SU-DHL-6 (cell line): Measurements from ENCODE around the gene MARCHF6.

ENCODE experiments used
- EZH2phosphoT487 ChIP-seq: fragments of 200-600 bp; sonication (generic), shearing (Covaris generic); conservative IDR thresholded peaks from 2 replicates; pipeline ENCODE4 v1.6.1; 2018; ENCODE audit warnings: mild to moderate bottlenecking, antibody characterized with exemption, low read length, moderate library complexity, mixed read lengths
- TF ChIP-seq, protein P1 (sequence below): fragments of 200-600 bp; sonication (generic); IDR thresholded peaks from one replicate; pipeline ENCODE4 v1.5.1; 2017; ENCODE audit warnings: antibody characterized with exemption, mild to moderate bottlenecking, low read length, moderate library complexity; ENCODE audit not compliant: insufficient read depth, poor library complexity, severe bottlenecking

DNA sequence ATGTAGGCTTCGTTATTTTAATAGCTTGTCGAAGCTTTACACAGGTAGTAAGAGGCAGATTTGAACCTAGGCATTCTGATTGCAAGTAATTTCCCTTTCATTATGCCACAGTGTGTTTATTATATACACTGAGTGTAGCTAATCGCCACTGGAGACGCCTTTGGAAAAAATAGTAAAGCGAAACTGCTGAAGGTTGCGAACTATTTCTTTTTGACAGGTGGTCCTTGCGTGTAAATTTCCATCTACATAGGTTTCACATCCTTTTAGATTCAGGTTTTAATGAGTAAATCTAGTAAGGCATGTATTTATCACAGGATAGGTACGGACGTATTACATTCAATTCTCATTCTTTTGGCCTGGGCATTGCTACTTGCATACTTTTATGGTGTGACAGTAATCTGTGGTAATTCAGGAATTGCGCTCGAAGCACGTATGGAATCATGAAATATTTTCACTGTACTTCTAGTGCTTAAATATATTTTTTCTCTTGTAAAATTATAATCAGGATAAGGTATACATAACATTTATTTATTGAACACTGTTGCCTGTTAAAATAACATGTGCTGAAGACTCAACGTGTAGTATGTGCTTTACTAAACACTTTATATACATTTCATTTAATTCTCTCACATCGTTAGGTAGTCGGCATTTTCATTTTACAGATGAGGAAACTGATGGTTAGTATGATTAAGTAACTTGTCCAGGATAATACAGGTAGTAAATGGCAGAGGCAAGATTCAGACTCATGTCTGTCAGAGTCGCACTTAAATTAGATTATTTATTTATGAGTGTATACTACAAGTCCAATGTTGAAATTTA is 1.8 kb downstream of the MARCHF6 start:
- TF ChIP-seq, protein P1, sequence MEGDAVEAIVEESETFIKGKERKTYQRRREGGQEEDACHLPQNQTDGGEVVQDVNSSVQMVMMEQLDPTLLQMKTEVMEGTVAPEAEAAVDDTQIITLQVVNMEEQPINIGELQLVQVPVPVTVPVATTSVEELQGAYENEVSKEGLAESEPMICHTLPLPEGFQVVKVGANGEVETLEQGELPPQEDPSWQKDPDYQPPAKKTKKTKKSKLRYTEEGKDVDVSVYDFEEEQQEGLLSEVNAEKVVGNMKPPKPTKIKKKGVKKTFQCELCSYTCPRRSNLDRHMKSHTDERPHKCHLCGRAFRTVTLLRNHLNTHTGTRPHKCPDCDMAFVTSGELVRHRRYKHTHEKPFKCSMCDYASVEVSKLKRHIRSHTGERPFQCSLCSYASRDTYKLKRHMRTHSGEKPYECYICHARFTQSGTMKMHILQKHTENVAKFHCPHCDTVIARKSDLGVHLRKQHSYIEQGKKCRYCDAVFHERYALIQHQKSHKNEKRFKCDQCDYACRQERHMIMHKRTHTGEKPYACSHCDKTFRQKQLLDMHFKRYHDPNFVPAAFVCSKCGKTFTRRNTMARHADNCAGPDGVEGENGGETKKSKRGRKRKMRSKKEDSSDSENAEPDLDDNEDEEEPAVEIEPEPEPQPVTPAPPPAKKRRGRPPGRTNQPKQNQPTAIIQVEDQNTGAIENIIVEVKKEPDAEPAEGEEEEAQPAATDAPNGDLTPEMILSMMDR, result no peak
- no peak for TF ChIP-seq EZH2phosphoT487
